GM23338 (cell line): ENCODE results near the gene SERPINA1. TPM values are rescaled to one million over a fixed set of nuclear protein-coding genes. Genes with fewer than 3 reads are reported as not detected.
"Not testable (repeated sequence)": the region's sequence is repeated elsewhere in the genome, so short reads cannot be mapped to it uniquely, and the experiment has no call there.

ENCODE experiments used
- ATAC-seq: fragments of 200-7000 bp; cut with Tn5 transposase; 3 replicates; pipeline ENCODE4 v1.9.1; 2020
- DNase-seq: peaks from one replicate; pipeline ENCODE4 v3.0.0-alpha.2; 2015; ENCODE audit warnings: low spot score
- H2AFZ ChIP-seq: fragments of 200-600 bp; sonication (generic); 2 replicates; pipeline ENCODE4 v1.8.0; 2016; ENCODE audit warnings: antibody characterized with exemption, mild to moderate bottlenecking, moderate library complexity
- H3F3A ChIP-seq: fragments of 200-600 bp; sonication (generic); replicated peaks from 2 replicates; pipeline ENCODE4 v1.8.0; 2017; ENCODE audit warnings: antibody characterized with exemption, mixed run types, low read depth
- H3K27ac ChIP-seq: fragments of 200-600 bp; sonication (generic); 2 replicates; pipeline ENCODE4 v1.6.1; 2016; ENCODE audit warnings: low read depth
- H3K27me3 ChIP-seq: fragments of 200-600 bp; sonication (generic); 2 replicates; pipeline ENCODE4 v1.8.0; 2016; ENCODE audit warnings: mild to moderate bottlenecking, mixed run types, moderate library complexity; ENCODE audit not compliant: insufficient read depth
- H3K36me3 ChIP-seq: fragments of 200-600 bp; sonication (generic); 2 replicates; pipeline ENCODE4 v1.8.0; 2016; ENCODE audit warnings: mild to moderate bottlenecking; ENCODE audit not compliant: insufficient read depth
- H3K4me1 ChIP-seq: fragments of 200-600 bp; sonication (generic); 2 replicates; pipeline ENCODE4 v1.8.0; 2016; ENCODE audit warnings: mild to moderate bottlenecking, moderate library complexity; ENCODE audit not compliant: insufficient read depth
- H3K4me2 ChIP-seq: fragments of 200-600 bp; sonication (generic); 2 replicates; pipeline ENCODE4 v1.7.1; 2017; ENCODE audit warnings: mixed run types
- H3K4me3 ChIP-seq: fragments of 200-600 bp; sonication (generic); 2 replicates; pipeline ENCODE4 v1.6.1; 2016; ENCODE audit warnings: mixed run types
- H3K79me2 ChIP-seq: fragments of 200-600 bp; sonication (generic); replicated peaks from 2 replicates; pipeline ENCODE4 v1.8.0; 2017; ENCODE audit warnings: mild to moderate bottlenecking; ENCODE audit not compliant: insufficient read depth
- H3K9me2 ChIP-seq: fragments of 200-600 bp; sonication (generic); 2 replicates; pipeline ENCODE4 v1.8.0; 2017; ENCODE audit not compliant: insufficient read depth
- H4K20me1 ChIP-seq: fragments of 200-600 bp; sonication (generic); replicated peaks from 2 replicates; pipeline ENCODE4 v1.8.0; 2017; ENCODE audit warnings: mild to moderate bottlenecking; ENCODE audit not compliant: insufficient read depth
- H3K27ac Mint-ChIP-seq: 2 replicates; pipeline ENCODE4 v1.8.0; 2020; ENCODE audit warnings: inconsistent platforms, mild to moderate bottlenecking, moderate library complexity, mixed read lengths
- H3K27me3 Mint-ChIP-seq: 3 replicates; pipeline ENCODE4 v1.8.0; 2022; ENCODE audit warnings: low read depth, mild to moderate bottlenecking, moderate library complexity, mixed read lengths, inconsistent platforms; ENCODE audit not compliant: insufficient read depth, poor library complexity
- H3K36me3 Mint-ChIP-seq: 3 replicates; pipeline ENCODE4 v1.8.0; 2021; ENCODE audit warnings: low read depth, mild to moderate bottlenecking, inconsistent platforms, moderate library complexity, mixed read lengths
- H3K4me1 Mint-ChIP-seq: 3 replicates; pipeline ENCODE4 v1.8.0; 2020; ENCODE audit warnings: mild to moderate bottlenecking, inconsistent platforms, mixed read lengths
- H3K4me3 Mint-ChIP-seq: 3 replicates; pipeline ENCODE4 v1.8.0; 2021; ENCODE audit warnings: moderate library complexity, mild to moderate bottlenecking, inconsistent platforms, mixed read lengths
- H3K9me3 Mint-ChIP-seq: 3 replicates; pipeline ENCODE4 v1.8.0; 2020; ENCODE audit warnings: moderate library complexity, mild to moderate bottlenecking, inconsistent platforms, mixed read lengths
- EZH2 ChIP-seq: fragments of 200-600 bp; sonication (generic); IDR thresholded peaks from one replicate; pipeline ENCODE4 v1.8.0; 2017; ENCODE audit warnings: antibody characterized with exemption, mild to moderate bottlenecking, low read depth; ENCODE audit not compliant: unreplicated experiment
- JUNB ChIP-seq: IDR thresholded peaks from one replicate; pipeline ENCODE4 v1.6.1; 2016; ENCODE audit warnings: antibody characterized with exemption; ENCODE audit not compliant: unreplicated experiment
- ZNF331 ChIP-seq: fragments of 250-450 bp; sonication (Bioruptor Pico); IDR thresholded peaks from 2 replicates; pipeline ENCODE4 v1.5.0; 2020; ENCODE audit warnings: low read depth, mild to moderate bottlenecking, moderate library complexity
- polyA plus RNA-seq: library from polyadenylated mRNA; unstranded; fragments of >200 nt; fragmentation: Nextera tagmentation; extraction: Ambion mirVana; gene quantifications from 2 replicates; pipeline ENCODE4 v1.2.1, GENCODE V29; 2016
- total RNA-seq: library from RNA; depleted of rRNA; stranded (reverse); fragments of >200 nt; shearing (Covaris generic); gene quantifications from 2 replicates; pipeline ENCODE4 v1.2.3, GENCODE V29; 2014
- TF ChIP-seq, protein P1 (sequence below): fragments of 250-450 bp; sonication (Bioruptor Pico); IDR thresholded peaks from 2 replicates; pipeline ENCODE4 v1.5.0; 2020; ENCODE audit warnings: mild to moderate bottlenecking, moderate library complexity
- TF ChIP-seq, protein P2 (sequence below): IDR thresholded peaks from one replicate; pipeline ENCODE4 v1.6.1; 2018; ENCODE audit warnings: antibody characterized with exemption; ENCODE audit not compliant: unreplicated experiment

Gene SERPINA1
- total and polyA plus RNA-seq, 2 experiments from 2014 or later = not detected

DNA sequence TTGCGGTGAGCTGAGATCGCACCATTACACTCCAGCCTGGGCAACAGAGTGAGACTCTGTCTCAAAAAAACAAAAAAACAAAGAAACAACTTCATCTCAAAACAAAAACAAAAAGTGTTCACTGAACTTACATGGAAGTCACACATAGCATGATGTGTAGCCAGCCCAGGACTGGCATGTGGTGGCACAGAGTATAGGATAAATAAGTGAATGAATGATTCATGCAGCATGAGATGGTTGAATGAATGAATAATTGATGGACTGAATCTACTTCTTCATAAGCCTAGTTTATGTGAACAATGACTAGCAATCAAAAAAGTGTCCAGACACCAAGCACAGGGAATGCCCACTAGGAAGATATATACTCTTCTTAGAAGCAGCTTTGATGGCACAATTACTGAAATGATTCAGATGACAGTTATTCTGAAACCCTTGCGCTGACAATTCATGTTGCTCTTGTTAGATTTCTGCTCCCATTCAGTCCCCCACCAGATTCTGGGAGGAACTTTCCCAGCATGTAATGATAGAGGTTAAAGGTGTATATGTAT lies 33.7 kb downstream of the SERPINA1 start (continued):
- TF ChIP-seq, protein P1, sequence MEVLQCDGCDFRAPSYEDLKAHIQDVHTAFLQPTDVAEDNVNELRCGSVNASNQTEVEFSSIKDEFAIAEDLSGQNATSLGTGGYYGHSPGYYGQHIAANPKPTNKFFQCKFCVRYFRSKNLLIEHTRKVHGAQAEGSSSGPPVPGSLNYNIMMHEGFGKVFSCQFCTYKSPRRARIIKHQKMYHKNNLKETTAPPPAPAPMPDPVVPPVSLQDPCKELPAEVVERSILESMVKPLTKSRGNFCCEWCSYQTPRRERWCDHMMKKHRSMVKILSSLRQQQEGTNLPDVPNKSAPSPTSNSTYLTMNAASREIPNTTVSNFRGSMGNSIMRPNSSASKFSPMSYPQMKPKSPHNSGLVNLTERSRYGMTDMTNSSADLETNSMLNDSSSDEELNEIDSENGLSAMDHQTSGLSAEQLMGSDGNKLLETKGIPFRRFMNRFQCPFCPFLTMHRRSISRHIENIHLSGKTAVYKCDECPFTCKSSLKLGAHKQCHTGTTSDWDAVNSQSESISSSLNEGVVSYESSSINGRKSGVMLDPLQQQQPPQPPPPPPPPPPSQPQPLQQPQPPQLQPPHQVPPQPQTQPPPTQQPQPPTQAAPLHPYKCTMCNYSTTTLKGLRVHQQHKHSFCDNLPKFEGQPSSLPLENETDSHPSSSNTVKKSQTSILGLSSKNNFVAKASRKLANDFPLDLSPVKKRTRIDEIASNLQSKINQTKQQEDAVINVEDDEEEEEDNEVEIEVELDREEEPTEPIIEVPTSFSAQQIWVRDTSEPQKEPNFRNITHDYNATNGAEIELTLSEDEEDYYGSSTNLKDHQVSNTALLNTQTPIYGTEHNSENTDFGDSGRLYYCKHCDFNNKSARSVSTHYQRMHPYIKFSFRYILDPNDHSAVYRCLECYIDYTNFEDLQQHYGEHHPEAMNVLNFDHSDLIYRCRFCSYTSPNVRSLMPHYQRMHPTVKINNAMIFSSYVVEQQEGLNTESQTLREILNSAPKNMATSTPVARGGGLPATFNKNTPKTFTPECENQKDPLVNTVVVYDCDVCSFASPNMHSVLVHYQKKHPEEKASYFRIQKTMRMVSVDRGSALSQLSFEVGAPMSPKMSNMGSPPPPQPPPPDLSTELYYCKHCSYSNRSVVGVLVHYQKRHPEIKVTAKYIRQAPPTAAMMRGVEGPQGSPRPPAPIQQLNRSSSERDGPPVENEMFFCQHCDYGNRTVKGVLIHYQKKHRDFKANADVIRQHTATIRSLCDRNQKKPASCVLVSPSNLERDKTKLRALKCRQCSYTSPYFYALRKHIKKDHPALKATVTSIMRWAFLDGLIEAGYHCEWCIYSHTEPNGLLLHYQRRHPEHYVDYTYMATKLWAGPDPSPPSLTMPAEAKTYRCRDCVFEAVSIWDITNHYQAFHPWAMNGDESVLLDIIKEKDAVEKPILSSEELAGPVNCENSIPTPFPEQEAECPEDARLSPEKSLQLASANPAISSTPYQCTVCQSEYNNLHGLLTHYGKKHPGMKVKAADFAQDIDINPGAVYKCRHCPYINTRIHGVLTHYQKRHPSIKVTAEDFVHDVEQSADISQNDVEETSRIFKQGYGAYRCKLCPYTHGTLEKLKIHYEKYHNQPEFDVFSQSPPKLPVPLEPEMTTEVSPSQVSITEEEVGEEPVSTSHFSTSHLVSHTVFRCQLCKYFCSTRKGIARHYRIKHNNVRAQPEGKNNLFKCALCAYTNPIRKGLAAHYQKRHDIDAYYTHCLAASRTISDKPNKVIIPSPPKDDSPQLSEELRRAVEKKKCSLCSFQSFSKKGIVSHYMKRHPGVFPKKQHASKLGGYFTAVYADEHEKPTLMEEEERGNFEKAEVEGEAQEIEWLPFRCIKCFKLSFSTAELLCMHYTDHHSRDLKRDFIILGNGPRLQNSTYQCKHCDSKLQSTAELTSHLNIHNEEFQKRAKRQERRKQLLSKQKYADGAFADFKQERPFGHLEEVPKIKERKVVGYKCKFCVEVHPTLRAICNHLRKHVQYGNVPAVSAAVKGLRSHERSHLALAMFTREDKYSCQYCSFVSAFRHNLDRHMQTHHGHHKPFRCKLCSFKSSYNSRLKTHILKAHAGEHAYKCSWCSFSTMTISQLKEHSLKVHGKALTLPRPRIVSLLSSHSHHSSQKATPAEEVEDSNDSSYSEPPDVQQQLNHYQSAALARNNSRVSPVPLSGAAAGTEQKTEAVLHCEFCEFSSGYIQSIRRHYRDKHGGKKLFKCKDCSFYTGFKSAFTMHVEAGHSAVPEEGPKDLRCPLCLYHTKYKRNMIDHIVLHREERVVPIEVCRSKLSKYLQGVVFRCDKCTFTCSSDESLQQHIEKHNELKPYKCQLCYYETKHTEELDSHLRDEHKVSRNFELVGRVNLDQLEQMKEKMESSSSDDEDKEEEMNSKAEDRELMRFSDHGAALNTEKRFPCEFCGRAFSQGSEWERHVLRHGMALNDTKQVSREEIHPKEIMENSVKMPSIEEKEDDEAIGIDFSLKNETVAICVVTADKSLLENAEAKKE (CRISPR knock-in tag) = no peak
- TF ChIP-seq EZH2 (no peak), JUNB (no peak), ZNF331 (CRISPR knock-in tag) (no peak)
- TF ChIP-seq, protein P2, sequence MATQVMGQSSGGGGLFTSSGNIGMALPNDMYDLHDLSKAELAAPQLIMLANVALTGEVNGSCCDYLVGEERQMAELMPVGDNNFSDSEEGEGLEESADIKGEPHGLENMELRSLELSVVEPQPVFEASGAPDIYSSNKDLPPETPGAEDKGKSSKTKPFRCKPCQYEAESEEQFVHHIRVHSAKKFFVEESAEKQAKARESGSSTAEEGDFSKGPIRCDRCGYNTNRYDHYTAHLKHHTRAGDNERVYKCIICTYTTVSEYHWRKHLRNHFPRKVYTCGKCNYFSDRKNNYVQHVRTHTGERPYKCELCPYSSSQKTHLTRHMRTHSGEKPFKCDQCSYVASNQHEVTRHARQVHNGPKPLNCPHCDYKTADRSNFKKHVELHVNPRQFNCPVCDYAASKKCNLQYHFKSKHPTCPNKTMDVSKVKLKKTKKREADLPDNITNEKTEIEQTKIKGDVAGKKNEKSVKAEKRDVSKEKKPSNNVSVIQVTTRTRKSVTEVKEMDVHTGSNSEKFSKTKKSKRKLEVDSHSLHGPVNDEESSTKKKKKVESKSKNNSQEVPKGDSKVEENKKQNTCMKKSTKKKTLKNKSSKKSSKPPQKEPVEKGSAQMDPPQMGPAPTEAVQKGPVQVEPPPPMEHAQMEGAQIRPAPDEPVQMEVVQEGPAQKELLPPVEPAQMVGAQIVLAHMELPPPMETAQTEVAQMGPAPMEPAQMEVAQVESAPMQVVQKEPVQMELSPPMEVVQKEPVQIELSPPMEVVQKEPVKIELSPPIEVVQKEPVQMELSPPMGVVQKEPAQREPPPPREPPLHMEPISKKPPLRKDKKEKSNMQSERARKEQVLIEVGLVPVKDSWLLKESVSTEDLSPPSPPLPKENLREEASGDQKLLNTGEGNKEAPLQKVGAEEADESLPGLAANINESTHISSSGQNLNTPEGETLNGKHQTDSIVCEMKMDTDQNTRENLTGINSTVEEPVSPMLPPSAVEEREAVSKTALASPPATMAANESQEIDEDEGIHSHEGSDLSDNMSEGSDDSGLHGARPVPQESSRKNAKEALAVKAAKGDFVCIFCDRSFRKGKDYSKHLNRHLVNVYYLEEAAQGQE = no peak

DNA sequence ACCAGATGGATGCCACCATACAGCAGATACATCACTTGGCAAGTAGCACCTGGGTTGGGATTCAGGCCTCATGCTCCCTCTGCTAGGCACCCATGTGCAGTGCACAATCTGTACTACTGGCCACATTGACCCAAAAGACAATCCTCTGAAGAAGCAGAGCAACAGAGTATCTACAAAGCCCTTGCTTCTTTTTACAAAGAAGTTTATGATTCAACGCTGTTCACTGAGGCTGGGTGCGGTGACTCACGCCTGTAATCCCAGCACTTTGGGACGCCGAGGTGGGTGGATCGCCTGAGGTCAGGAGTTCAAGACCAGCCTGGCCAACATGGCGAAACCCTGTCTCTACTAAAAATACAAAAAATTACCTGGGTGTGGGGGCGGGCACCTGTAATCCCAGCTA lies 34.2 kb downstream of the SERPINA1 start:
- peaks cover 11% of the 10 kb centered on the region for H3K9me2 ChIP-seq
- peaks cover 16% of the 10 kb centered on the region; the same call in 2 of the 3 replicates for H3K4me1 Mint-ChIP-seq
- not testable (repeated sequence) for H3K9me3 Mint-ChIP-seq, H3K36me3 Mint-ChIP-seq, H3K4me3 ChIP-seq, H3K27ac Mint-ChIP-seq, H2AFZ ChIP-seq, H3K79me2 ChIP-seq, H3K27ac ChIP-seq, H3F3A ChIP-seq, H3K27me3 Mint-ChIP-seq, H3K36me3 ChIP-seq, ATAC-seq, H4K20me1 ChIP-seq, H3K4me2 ChIP-seq, DNase-seq, H3K4me1 ChIP-seq, H3K4me3 Mint-ChIP-seq, H3K27me3 ChIP-seq
